ENCODE measurements around the gene NDUFA11. TPM values are rescaled to one million over a fixed set of nuclear protein-coding genes. Genes with fewer than 3 reads are reported as not detected.

Gene NDUFA11
- total RNA-seq, 2 donors from 2014 or later, result 83.2 to 177 TPM

GRCh38 chr19:5882421-5882968 is 21.1 kb downstream of the NDUFA11 start:
- DNase-seq (ENCODE audit: low spot score) (no peak), ATAC-seq (ENCODE audit: insufficient number of reproducible peaks, low FRiP score, low read depth) (no peak)
- Histone ChIP-seq H3K4me3 (no peak overlapping the region), H3K4me1 (ENCODE audit: control insufficient read depth in 1 of 2, low read depth in 2 of 2) (peaks cover 8 to 14% of the 10 kb centered on the region in 2 donors), H3K27me3 (replicated peaks; ENCODE audit: insufficient read depth) (peaks cover 8% of the 10 kb centered on the region), H3K36me3 (no peaks in the 10 kb centered on the region), H3K9me3 (no peaks in the 10 kb centered on the region), H3K27ac (no peak overlapping the region)
- TF ChIP-seq CTCF (IDR thresholded peaks at IDR 0.05), result no peak

GRCh38 chr19:5881543-5882299 is 21.9 kb downstream of the NDUFA11 start:
- no peak for TF ChIP-seq CTCF (IDR thresholded peaks at IDR 0.05)
- Histone ChIP-seq H3K36me3 (no peaks in the 10 kb centered on the region), H3K9me3 (no peaks in the 10 kb centered on the region), H3K27me3 (replicated peaks; ENCODE audit: insufficient read depth) (peaks cover 8% of the 10 kb centered on the region), H3K4me3 (no peak overlapping the region), H3K4me1 (ENCODE audit: control insufficient read depth in 1 of 2, low read depth in 2 of 2) (peaks cover 8 to 14% of the 10 kb centered on the region in 2 donors), H3K27ac (no peak overlapping the region)
- no peak for ATAC-seq (ENCODE audit: insufficient number of reproducible peaks, low FRiP score, low read depth)
- no peak for DNase-seq (ENCODE audit: low spot score)

- H3K4me3 ChIP-seq, result no peak overlapping the region
- ATAC-seq (ENCODE audit: insufficient number of reproducible peaks, low FRiP score, low read depth) (no peak), DNase-seq (ENCODE audit: low spot score) (no peak)
- H3K27me3 ChIP-seq (replicated peaks; ENCODE audit: insufficient read depth), result peaks cover 8% of the 10 kb centered on the region
- no peaks in the 10 kb centered on the region for H3K36me3 ChIP-seq
- no peak for TF ChIP-seq CTCF (IDR thresholded peaks at IDR 0.05)
- H3K4me1 ChIP-seq (ENCODE audit: control insufficient read depth in 1 of 2, low read depth in 2 of 2), result peaks cover 8 to 14% of the 10 kb centered on the region in 2 donors
- H3K27ac ChIP-seq, result no peak overlapping the region
- no peaks in the 10 kb centered on the region for H3K9me3 ChIP-seq
Observed at GRCh38 chr19:5880604-5881078, 22.9 kb downstream of the NDUFA11 start.

GRCh38 chr19:5880196-5880595 is 23.4 kb downstream of the NDUFA11 start:
- no peak overlapping the region for H3K4me3 ChIP-seq
- peaks cover 8 to 14% of the 10 kb centered on the region in 2 donors for H3K4me1 ChIP-seq (ENCODE audit: control insufficient read depth in 1 of 2, low read depth in 2 of 2)
- no peak for ATAC-seq (ENCODE audit: insufficient number of reproducible peaks, low FRiP score, low read depth)
- peaks cover 8% of the 10 kb centered on the region for H3K27me3 ChIP-seq (replicated peaks; ENCODE audit: insufficient read depth)
- no peak for TF ChIP-seq CTCF (IDR thresholded peaks at IDR 0.05)
- H3K27ac ChIP-seq, result no peak overlapping the region
- DNase-seq (ENCODE audit: low spot score), result no peak
- no peaks in the 10 kb centered on the region for H3K9me3 ChIP-seq
- no peaks in the 10 kb centered on the region for H3K36me3 ChIP-seq

GRCh38 chr19:5877882-5878281 is 25.7 kb downstream of the NDUFA11 start:
- Histone ChIP-seq H3K9me3 (no peaks in the 10 kb centered on the region), H3K27me3 (replicated peaks; ENCODE audit: insufficient read depth) (peaks cover 8% of the 10 kb centered on the region), H3K4me1 (ENCODE audit: control insufficient read depth in 1 of 2, low read depth in 2 of 2) (peaks cover 8 to 14% of the 10 kb centered on the region in 2 donors), H3K4me3 (no peak overlapping the region), H3K36me3 (no peaks in the 10 kb centered on the region), H3K27ac (no peak overlapping the region)
- TF ChIP-seq CTCF (IDR thresholded peaks at IDR 0.05), result no peak
- ATAC-seq (ENCODE audit: insufficient number of reproducible peaks, low FRiP score, low read depth), result no peak
- no peak for DNase-seq (ENCODE audit: low spot score)

Data from thoracic aorta (tissue), 2 donors.